Measurements from ENCODE around the gene SLC5A11. TPM values are rescaled to one million over a fixed set of nuclear protein-coding genes. Genes with fewer than 3 reads are reported as not detected.

Gene SLC5A11
- total and polyA plus RNA-seq, 12 donors: 0.06 to 0.12 TPM; not detected in 10

DNA sequence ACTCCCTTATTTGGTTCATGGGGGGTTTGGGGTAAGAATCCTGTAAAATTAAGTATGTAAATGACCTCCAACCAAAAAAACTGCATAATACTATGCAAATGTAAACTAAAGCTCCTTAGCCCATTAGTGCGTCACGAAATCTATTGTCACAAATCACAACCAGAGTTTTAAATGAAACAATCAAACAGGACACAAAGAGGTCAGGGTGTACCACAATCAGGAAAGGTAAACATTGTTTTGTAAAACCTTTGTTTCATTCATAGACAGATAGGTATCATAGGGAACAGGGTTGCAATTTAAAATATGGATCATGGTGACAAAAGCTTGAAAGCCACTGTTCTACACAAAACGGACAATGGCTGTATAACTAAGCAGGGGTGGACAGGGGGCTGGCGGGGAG lies 108.4 kb downstream of the SLC5A11 start:
- intact Hi-C loops (cut with DNase I): loop anchor here in 1 of 10 donors (10.0 kb wide), 1 partner anchor 61 kb away; the partner anchor contains the start of gene ARHGAP17
- no peaks in the 10 kb centered on the region for H3K9me3 ChIP-seq
- DNase-seq: no peak
- H3K4me1 ChIP-seq: peaks cover 0 to 11% (median 0%) of the 10 kb centered on the region in 9 donors
- H3K36me3 ChIP-seq: peaks cover 3 to 100% (median 82%) of the 10 kb centered on the region in 9 donors
- TF ChIP-seq, protein P1, sequence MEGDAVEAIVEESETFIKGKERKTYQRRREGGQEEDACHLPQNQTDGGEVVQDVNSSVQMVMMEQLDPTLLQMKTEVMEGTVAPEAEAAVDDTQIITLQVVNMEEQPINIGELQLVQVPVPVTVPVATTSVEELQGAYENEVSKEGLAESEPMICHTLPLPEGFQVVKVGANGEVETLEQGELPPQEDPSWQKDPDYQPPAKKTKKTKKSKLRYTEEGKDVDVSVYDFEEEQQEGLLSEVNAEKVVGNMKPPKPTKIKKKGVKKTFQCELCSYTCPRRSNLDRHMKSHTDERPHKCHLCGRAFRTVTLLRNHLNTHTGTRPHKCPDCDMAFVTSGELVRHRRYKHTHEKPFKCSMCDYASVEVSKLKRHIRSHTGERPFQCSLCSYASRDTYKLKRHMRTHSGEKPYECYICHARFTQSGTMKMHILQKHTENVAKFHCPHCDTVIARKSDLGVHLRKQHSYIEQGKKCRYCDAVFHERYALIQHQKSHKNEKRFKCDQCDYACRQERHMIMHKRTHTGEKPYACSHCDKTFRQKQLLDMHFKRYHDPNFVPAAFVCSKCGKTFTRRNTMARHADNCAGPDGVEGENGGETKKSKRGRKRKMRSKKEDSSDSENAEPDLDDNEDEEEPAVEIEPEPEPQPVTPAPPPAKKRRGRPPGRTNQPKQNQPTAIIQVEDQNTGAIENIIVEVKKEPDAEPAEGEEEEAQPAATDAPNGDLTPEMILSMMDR (IDR thresholded peaks at IDR 0.05): no peak
- H3K27ac ChIP-seq: no peak overlapping the region
- H3K27me3 ChIP-seq: no peaks in the 10 kb centered on the region
- no peak overlapping the region for H3K4me3 ChIP-seq
- no peak for ATAC-seq
- WGBS, 2 donors: 95 to 97% methylated on average over 4 of the region's 4 CpGs

- intact Hi-C loops (cut with DNase I): loop anchor here in 1 of 10 donors (10.0 kb wide), 1 partner anchor 59 kb away; the partner anchor contains the start of gene ARHGAP17
- Histone ChIP-seq H3K27ac (no peak overlapping the region), H3K4me3 (no peak overlapping the region), H3K27me3 (no peaks in the 10 kb centered on the region), H3K4me1 (peaks cover 0 to 11% (median 0%) of the 10 kb centered on the region in 9 donors), H3K9me3 (no peaks in the 10 kb centered on the region), H3K36me3 (peaks cover 2 to 100% (median 76%) of the 10 kb centered on the region in 9 donors)
- 66 to 75% methylated on average over 11 of the region's 11 CpGs for WGBS, 2 donors
- peak in 4 of 8 donors; percentile 38 to 57 (median 53) for ATAC-seq
- peak in 1 of 2 donors; percentile 7 for DNase-seq
- TF ChIP-seq, protein P1 (IDR thresholded peaks at IDR 0.05): peak in 4 of 9 donors; percentile 8 to 45 (median 15)
These were observed 110.4 kb downstream of the SLC5A11 start for GRCh38 chr16:24955975-24956731.

DNA sequence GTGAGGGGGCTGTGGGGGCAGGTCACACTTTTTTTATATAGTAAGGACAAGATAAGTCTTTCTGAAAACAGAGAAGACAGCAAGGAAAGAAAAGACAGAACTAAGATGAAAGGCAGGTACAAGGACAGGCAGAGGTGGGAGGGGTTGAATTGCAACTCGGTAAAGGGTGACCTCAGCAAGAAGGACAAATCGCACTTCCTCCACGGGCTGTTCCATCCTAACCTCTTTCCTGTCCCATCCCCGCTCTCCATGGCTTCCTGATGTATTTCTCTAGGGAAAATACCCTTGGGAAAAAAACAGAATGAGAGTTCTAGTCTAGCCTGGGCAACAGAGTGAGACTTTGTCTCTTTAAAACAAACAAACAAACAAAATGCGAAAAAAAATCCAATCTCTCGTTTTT lies 112.1 kb downstream of the SLC5A11 start:
- H3K4me1 ChIP-seq: peaks cover 0 to 11% (median 0%) of the 10 kb centered on the region in 9 donors
- H3K9me3 ChIP-seq: peaks cover 0 to 6% (median 2%) of the 10 kb centered on the region in 11 donors
- ATAC-seq (no peak), DNase-seq (no peak)
- TF ChIP-seq, protein P1 (IDR thresholded peaks at IDR 0.05): no peak
- 55 to 60% methylated on average over 6 of the region's 6 CpGs for WGBS, 2 donors
- intact Hi-C loops (cut with DNase I): loop anchor here in 1 of 10 donors (10.0 kb wide), 1 partner anchor 57 kb away; the partner anchor contains the start of gene ARHGAP17
- H3K4me3 ChIP-seq: no peak overlapping the region
- H3K27me3 ChIP-seq: no peaks in the 10 kb centered on the region
- H3K27ac ChIP-seq: peak overlapping the region in 1 of 10 donors; percentile 11
- peaks cover 2 to 100% (median 74%) of the 10 kb centered on the region in 9 donors for H3K36me3 ChIP-seq

Other genes starting within 250 kb of the SLC5A11 start
- gene TNRC6A, start 116.3 kb upstream of the SLC5A11 start, total RNA-seq: 10 to 100 TPM; 31.6 to 51.4 (median 37.3) TPM
- 10 to 100 TPM in 1 of 2 donors, 1 to 10 TPM in 1; 8.3 to 35.1 TPM for gene TNRC6A, start 116.3 kb upstream of the SLC5A11 start, polyA plus RNA-seq
- gene ARHGAP17, start 169.4 kb downstream of the SLC5A11 start, total RNA-seq: 10 to 100 TPM; 45.7 to 95.9 (median 76.2) TPM
- 10 to 100 TPM; 30.4 to 54.7 TPM for gene ARHGAP17, start 169.4 kb downstream of the SLC5A11 start, polyA plus RNA-seq

Measured in heart right ventricle (tissue), 16 donors.